Measurements from ENCODE around the gene DGKZ.

DGKZ gene

GRCh38 chr11:46381048-46381818 is 34.0 kb downstream of the DGKZ start, which contains the start of gene MDK:
TSS of gene MDK (plus strand) at chr11:46381669. CDS start at chr11:46382058, 389 bp downstream.
- no peak for DNase-seq (ENCODE audit: low spot score)

- DNase-seq (ENCODE audit: low spot score), result no peak
These were observed 34.8 kb downstream of the DGKZ start for GRCh38 chr11:46381819-46382645.

- no peak for DNase-seq (ENCODE audit: low spot score)
These were observed 35.6 kb downstream of the DGKZ start for GRCh38 chr11:46382646-46383403.

- DNase-seq (ENCODE audit: low spot score), result no peak
These were observed 36.1 kb downstream of the DGKZ start for GRCh38 chr11:46383404-46383758.

GRCh38 chr11:46383974-46384701 is 36.9 kb downstream of the DGKZ start:
- no peak for DNase-seq (ENCODE audit: low spot score)

- DNase-seq (ENCODE audit: low spot score), result no peak
These were observed 38.1 kb downstream of the DGKZ start for GRCh38 chr11:46385169-46386004.

- DNase-seq (ENCODE audit: low spot score), result no peak
These were observed 38.8 kb downstream of the DGKZ start for GRCh38 chr11:46386005-46386578.

- DNase-seq (ENCODE audit: low spot score), result no peak
These were observed 39.4 kb downstream of the DGKZ start for GRCh38 chr11:46386674-46387073.

- no peak for DNase-seq (ENCODE audit: low spot score)
These were observed 40.2 kb downstream of the DGKZ start for GRCh38 chr11:46387456-46387855.

GRCh38 chr11:46387919-46388618 is 40.8 kb downstream of the DGKZ start:
- no peak for DNase-seq (ENCODE audit: low spot score)

- DNase-seq (ENCODE audit: low spot score), result no peak
These were observed 41.6 kb downstream of the DGKZ start for GRCh38 chr11:46388619-46389449.

GRCh38 chr11:46389450-46390330 is 42.4 kb downstream of the DGKZ start:
- peak; percentile 70 for DNase-seq (ENCODE audit: low spot score)

GRCh38 chr11:46390331-46391171 is 43.3 kb downstream of the DGKZ start:
- no peak for DNase-seq (ENCODE audit: low spot score)

- DNase-seq (ENCODE audit: low spot score), result no peak
These were observed 43.9 kb downstream of the DGKZ start for GRCh38 chr11:46391186-46391577.

GRCh38 chr11:46391578-46392420 is 44.5 kb downstream of the DGKZ start, which contains the start of gene CHRM4:
TSS of gene CHRM4 (minus strand) at chr11:46391776. CDS start at chr11:46386557, 5,219 bp downstream.
- DNase-seq (ENCODE audit: low spot score), result no peak

Measured in COLO829 (cell line).